Muscle of leg (tissue), 11 donors: ENCODE results near the gene MYO15A. TPM values are rescaled to one million over a fixed set of nuclear protein-coding genes. Genes with fewer than 3 reads are reported as not detected.

Experiments used
- DNase-seq: peaks from one replicate; pipeline ENCODE4 v3.0.0; 2013
- H3K27ac ChIP-seq: one replicate; pipeline ENCODE4 v1.5.1; 2013; ENCODE audit warnings: mild to moderate bottlenecking, low read length, control low read depth
- H3K27me3 ChIP-seq: one replicate; pipeline ENCODE4 v1.6.1; 2013; ENCODE audit warnings: low read length; ENCODE audit not compliant: control insufficient read depth, insufficient read depth
- H3K36me3 ChIP-seq: one replicate; pipeline ENCODE4 v1.6.1; 2013; ENCODE audit warnings: low read length; ENCODE audit not compliant: control insufficient read depth, insufficient read depth
- H3K4me1 ChIP-seq: one replicate; pipeline ENCODE4 v1.6.1; 2013; ENCODE audit warnings: low read length; ENCODE audit not compliant: control insufficient read depth, insufficient read depth
- H3K4me3 ChIP-seq: one replicate; pipeline ENCODE4 v1.5.1; 2013; ENCODE audit warnings: low read length, control low read depth
- H3K9me3 ChIP-seq: replicated peaks from 2 replicates; pipeline ENCODE4 v1.6.1; 2013; ENCODE audit warnings: low read depth, low read length; ENCODE audit not compliant: control insufficient read depth
- WGBS: methylation state at CpG from one replicate; pipeline ENCODE4 v1.1.5; 2013; ENCODE audit warnings: missing lambda C conversion rate; ENCODE audit not compliant: insufficient coverage; 5-methylcytosine and 5-hydroxymethylcytosine counted together
- polyA plus RNA-seq, 8 donors: library from polyadenylated mRNA; unstranded; fragments of 120-200 nt; gene quantifications; one replicate each; pipeline versions ENCODE4 v1.2.1 to v1.2.3, GENCODE V29; 2013; ENCODE audit warnings: inconsistent platforms in 1 of 8, low replicate concordance in 1 of 8; ENCODE audit not compliant: insufficient read length in 8 of 8, insufficient read depth in 1 of 8
- total RNA-seq: library from RNA; stranded (reverse); fragments of 120-200 nt; gene quantifications from one replicate; pipeline ENCODE4 v1.2.4, GENCODE V29; 2013

The MYO15A gene
- total and polyA plus RNA-seq, 9 donors: 0.58 to 1.8 (median 1.2) TPM

- Histone ChIP-seq H3K4me3 (peak overlapping the region; percentile 84), H3K27ac (peak overlapping the region; percentile 91), H3K36me3 (no peaks in the 10 kb centered on the region), H3K9me3 (no peaks in the 10 kb centered on the region), H3K27me3 (no peaks in the 10 kb centered on the region), H3K4me1 (peaks cover 55% of the 10 kb centered on the region)
- 20% methylated on average over 1 of the region's 16 CpGs for WGBS
- peak; percentile 44 for DNase-seq
Observed at GRCh38 chr17:18226284-18226945, 117.9 kb downstream of the MYO15A start.

- Histone ChIP-seq H3K4me3 (no peak overlapping the region), H3K27me3 (no peaks in the 10 kb centered on the region), H3K4me1 (peaks cover 55% of the 10 kb centered on the region), H3K9me3 (no peaks in the 10 kb centered on the region), H3K36me3 (peaks cover 7% of the 10 kb centered on the region), H3K27ac (no peak overlapping the region)
- 94% methylated on average over 5 of the region's 5 CpGs for WGBS
- DNase-seq: no peak
Observed at GRCh38 chr17:18227635-18228034, 119.1 kb downstream of the MYO15A start.

- H3K36me3 ChIP-seq: peaks cover 12% of the 10 kb centered on the region
- no peaks in the 10 kb centered on the region for H3K9me3 ChIP-seq
- H3K4me1 ChIP-seq: peaks cover 55% of the 10 kb centered on the region
- H3K27me3 ChIP-seq: no peaks in the 10 kb centered on the region
- H3K27ac ChIP-seq: no peak overlapping the region
- DNase-seq: no peak
- H3K4me3 ChIP-seq: no peak overlapping the region
- 75% methylated on average over 10 of the region's 10 CpGs for WGBS
Observed at GRCh38 chr17:18228176-18228682, 119.7 kb downstream of the MYO15A start.

DNA sequence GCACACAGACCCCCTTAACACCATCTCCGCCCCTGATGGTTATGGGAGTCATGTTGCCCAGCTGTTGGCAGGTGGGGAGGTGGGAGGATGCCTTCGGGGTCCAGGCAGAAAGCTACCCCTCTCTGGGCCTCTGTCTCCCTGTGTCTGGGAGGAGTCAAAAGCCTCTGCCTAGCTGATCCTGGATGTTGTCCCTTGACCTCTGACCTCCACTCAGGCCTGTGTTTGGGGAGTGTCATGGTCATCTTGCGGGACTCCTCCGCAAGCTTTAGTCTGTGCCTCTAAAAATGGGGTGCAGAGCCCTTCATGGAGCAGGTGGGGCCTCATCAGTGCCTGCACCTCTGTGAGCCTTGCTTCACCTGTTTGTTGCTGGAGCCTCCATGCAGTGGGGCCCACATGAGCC is 120.7 kb downstream of the MYO15A start:
- WGBS: 69% methylated on average over 3 of the region's 4 CpGs
- Histone ChIP-seq H3K27me3 (no peaks in the 10 kb centered on the region), H3K4me1 (peaks cover 51% of the 10 kb centered on the region)

More for the DNA sequence above, 120.7 kb downstream of the MYO15A start:
- no peak for DNase-seq
- no peak overlapping the region for H3K27ac ChIP-seq
- H3K36me3 ChIP-seq: peaks cover 22% of the 10 kb centered on the region
- H3K4me3 ChIP-seq: no peak overlapping the region
- H3K9me3 ChIP-seq: no peaks in the 10 kb centered on the region

Other genes starting within 250 kb of the MYO15A start
- gene TOM1L2, start 136.4 kb upstream of the MYO15A start, total RNA-seq: 18.5 TPM
- gene TOM1L2, start 136.4 kb upstream of the MYO15A start, polyA plus RNA-seq: 10 to 100 TPM; 21.6 to 40.1 (median 31.4) TPM
- 1.6 TPM for gene DRC3, start 135.9 kb upstream of the MYO15A start, total RNA-seq
- gene DRC3, start 135.9 kb upstream of the MYO15A start, polyA plus RNA-seq: 1 to 10 TPM; 4.0 to 6.9 (median 5.0) TPM
- gene ATPAF2, start 69.6 kb upstream of the MYO15A start, total RNA-seq: 16.8 TPM
- gene ATPAF2, start 69.6 kb upstream of the MYO15A start, polyA plus RNA-seq: 10 to 100 TPM; 14.1 to 21.7 (median 16.1) TPM
- 7.0 TPM for gene GID4, start 69.3 kb upstream of the MYO15A start, total RNA-seq
- gene GID4, start 69.3 kb upstream of the MYO15A start, polyA plus RNA-seq: 10 to 100 TPM; 10.6 to 12.2 (median 11.3) TPM
- 29.6 TPM for gene DRG2, start 20.8 kb upstream of the MYO15A start, total RNA-seq
- gene DRG2, start 20.8 kb upstream of the MYO15A start, polyA plus RNA-seq: 10 to 100 TPM; 22.9 to 30.7 (median 25.8) TPM
- gene ALKBH5, start 75.1 kb downstream of the MYO15A start, total RNA-seq: 56.5 TPM
- 10 to 100 TPM; 60.8 to 72.3 (median 67.4) TPM for gene ALKBH5, start 75.1 kb downstream of the MYO15A start, polyA plus RNA-seq
- 18.3 TPM for gene LLGL1, start 116.9 kb downstream of the MYO15A start, total RNA-seq
- gene LLGL1, start 116.9 kb downstream of the MYO15A start, polyA plus RNA-seq: 10 to 100 TPM; 20.4 to 35.5 (median 29.0) TPM
- gene FLII, start 150.0 kb downstream of the MYO15A start, total RNA-seq: 129 TPM
- gene FLII, start 150.0 kb downstream of the MYO15A start, polyA plus RNA-seq: 100 to 1,000 TPM; 147 to 181 (median 172) TPM
- gene MIEF2, start 151.9 kb downstream of the MYO15A start, total RNA-seq: 13.3 TPM
- gene MIEF2, start 151.9 kb downstream of the MYO15A start, polyA plus RNA-seq: 10 to 100 TPM; 12.0 to 15.5 (median 14.1) TPM
- 26.1 TPM for gene TOP3A, start 206.2 kb downstream of the MYO15A start, total RNA-seq
- gene TOP3A, start 206.2 kb downstream of the MYO15A start, polyA plus RNA-seq: 10 to 100 TPM; 22.4 to 34.4 (median 28.2) TPM
- 6.9 TPM for gene SMCR8, start 206.5 kb downstream of the MYO15A start, total RNA-seq
- 10 to 100 TPM in 1 of 8 donors, 1 to 10 TPM in 7; 6.3 to 10.2 (median 9.1) TPM for gene SMCR8, start 206.5 kb downstream of the MYO15A start, polyA plus RNA-seq